ENCODE data around the gene FBXW7. TPM values are rescaled to one million over a fixed set of nuclear protein-coding genes. Genes with fewer than 3 reads are reported as not detected.

FBXW7 gene
- total RNA-seq, 1 experiment from 2014 or later: 23.0 TPM

GRCh38 chr4:152321398-152321797, 214.5 kb downstream of the FBXW7 start:
- Mint-ChIP-seq H3K4me3 (no peak overlapping the region), H3K27me3 (ENCODE audit: low read depth) (no peaks in the 10 kb centered on the region), H3K36me3 (peaks cover 11% of the 10 kb centered on the region), H3K27ac (no peak overlapping the region), H3K9me3 (no peaks in the 10 kb centered on the region), H3K4me1 (peaks cover 5% of the 10 kb centered on the region; the same call in 1 of the 2 replicates)
- ATAC-seq (no peak), DNase-seq (ENCODE audit: low spot score) (no peak)
- ChIA-PET CTCF (interaction anchor here (1.2 kb wide), 1 partner anchor 364 kb away, joined by 3 read pairs; no protein-coding TSS in a partner anchor), POLR2A (no interaction called here)
- no peak for TF ChIP-seq KAT7 (CRISPR knock-in tag; IDR thresholded peaks at IDR 0.05; ENCODE audit: borderline replicate concordance)
- no peak for TF ChIP-seq STAT6 (CRISPR knock-in tag; conservative IDR thresholded peaks at IDR 0.05; ENCODE audit: low read depth)
- no peak for TF ChIP-seq FOXP1 (CRISPR knock-in tag; IDR thresholded peaks at IDR 0.05; ENCODE audit: borderline replicate concordance)
- no peak for TF ChIP-seq ELF4 (CRISPR knock-in tag; IDR thresholded peaks at IDR 0.05; ENCODE audit: low read depth)
- no peak for TF ChIP-seq E2F5 (CRISPR knock-in tag; IDR thresholded peaks at IDR 0.05)
- no peak for TF ChIP-seq ZNF423 (CRISPR knock-in tag; IDR thresholded peaks at IDR 0.05)
- no peak for TF ChIP-seq NFYB (CRISPR knock-in tag; conservative IDR thresholded peaks at IDR 0.05; ENCODE audit: low read depth)
- no peak for TF ChIP-seq NFATC4 (CRISPR knock-in tag; IDR thresholded peaks at IDR 0.05)
- TF ChIP-seq ZNF317 (CRISPR knock-in tag; IDR thresholded peaks at IDR 0.05; ENCODE audit: borderline replicate concordance, low read depth): no peak
- TF ChIP-seq ZNF263 (CRISPR knock-in tag; IDR thresholded peaks at IDR 0.05; ENCODE audit: low read depth): no peak
- TF ChIP-seq IRF1 (CRISPR knock-in tag; IDR thresholded peaks at IDR 0.05): no peak
- no peak for TF ChIP-seq ZNF281 (CRISPR knock-in tag; IDR thresholded peaks at IDR 0.05)
- TF ChIP-seq ETV6 (CRISPR knock-in tag; IDR thresholded peaks at IDR 0.05): no peak
- TF ChIP-seq ZNF219 (CRISPR knock-in tag; IDR thresholded peaks at IDR 0.05; ENCODE audit: borderline replicate concordance): no peak

GRCh38 chr4:152316969-152317368, 218.9 kb downstream of the FBXW7 start:
- Mint-ChIP-seq H3K27ac (no peak overlapping the region), H3K9me3 (no peaks in the 10 kb centered on the region), H3K4me1 (peaks cover 5% of the 10 kb centered on the region; the same call in 1 of the 2 replicates), H3K4me3 (no peak overlapping the region), H3K36me3 (no peaks in the 10 kb centered on the region), H3K27me3 (ENCODE audit: low read depth) (no peaks in the 10 kb centered on the region)
- CTCF ChIA-PET: no interaction called here
- POLR2A ChIA-PET: interaction anchor here (0.7 kb wide), 1 partner anchor 235 kb away, joined by 5 read pairs; no protein-coding TSS in a partner anchor
- DNase-seq (ENCODE audit: low spot score) (no peak), ATAC-seq (no peak)
- no peak for TF ChIP-seq RELA (CRISPR knock-in tag; IDR thresholded peaks at IDR 0.05; ENCODE audit: borderline replicate concordance)
- TF ChIP-seq IRF1 (CRISPR knock-in tag; IDR thresholded peaks at IDR 0.05): no peak

All from WTC11 (cell line).